CD4-positive, alpha-beta T cell treated with Interleukin-17A for 4 hours (primary cell): ENCODE measurements around the gene HGF.

Experiments used
- DNase-seq: peaks from one replicate; pipeline ENCODE4 v3.0.0-alpha.2; 2020; ENCODE audit warnings: mixed read lengths

Gene HGF

DNA sequence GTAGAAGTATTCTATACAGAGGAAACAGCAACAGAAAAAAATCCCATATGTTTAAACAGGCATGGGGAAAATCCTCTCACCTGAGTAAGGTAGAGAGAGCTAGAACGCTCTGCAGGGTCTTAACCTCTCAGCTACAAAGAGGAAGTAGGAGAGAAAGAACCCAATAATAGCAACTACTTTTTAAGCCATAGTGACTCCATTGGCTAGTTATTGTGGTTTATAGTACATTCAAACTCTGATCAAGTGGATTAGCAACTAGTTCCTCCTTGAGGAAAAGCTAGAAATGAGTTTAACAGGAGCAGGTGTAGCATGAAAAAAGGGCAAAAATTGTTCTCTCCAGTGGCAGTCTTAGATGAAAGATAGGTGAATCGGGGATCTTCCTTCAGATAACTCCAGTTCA lies 89.7 kb downstream of the HGF start:
- no peak for DNase-seq

DNA sequence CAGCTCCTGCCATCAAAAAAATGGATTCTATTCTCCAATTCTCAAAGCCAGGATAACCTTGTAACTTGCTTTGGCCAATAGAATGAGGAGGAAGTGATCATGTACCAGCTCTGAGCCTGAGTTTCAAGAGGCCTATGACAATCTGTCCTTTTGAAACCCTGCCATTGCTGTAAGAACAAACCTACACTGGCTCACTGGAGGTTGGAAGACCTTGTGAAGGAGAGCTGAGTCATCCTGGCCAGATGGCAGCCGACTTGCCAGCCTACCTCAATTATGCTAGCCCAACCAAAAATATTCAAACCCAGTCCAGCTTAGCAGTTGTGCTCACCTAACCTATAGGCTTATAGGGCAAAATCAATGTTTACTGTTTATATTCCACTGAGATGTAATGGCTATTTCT lies 93.0 kb downstream of the HGF start:
- no peak for DNase-seq

DNA sequence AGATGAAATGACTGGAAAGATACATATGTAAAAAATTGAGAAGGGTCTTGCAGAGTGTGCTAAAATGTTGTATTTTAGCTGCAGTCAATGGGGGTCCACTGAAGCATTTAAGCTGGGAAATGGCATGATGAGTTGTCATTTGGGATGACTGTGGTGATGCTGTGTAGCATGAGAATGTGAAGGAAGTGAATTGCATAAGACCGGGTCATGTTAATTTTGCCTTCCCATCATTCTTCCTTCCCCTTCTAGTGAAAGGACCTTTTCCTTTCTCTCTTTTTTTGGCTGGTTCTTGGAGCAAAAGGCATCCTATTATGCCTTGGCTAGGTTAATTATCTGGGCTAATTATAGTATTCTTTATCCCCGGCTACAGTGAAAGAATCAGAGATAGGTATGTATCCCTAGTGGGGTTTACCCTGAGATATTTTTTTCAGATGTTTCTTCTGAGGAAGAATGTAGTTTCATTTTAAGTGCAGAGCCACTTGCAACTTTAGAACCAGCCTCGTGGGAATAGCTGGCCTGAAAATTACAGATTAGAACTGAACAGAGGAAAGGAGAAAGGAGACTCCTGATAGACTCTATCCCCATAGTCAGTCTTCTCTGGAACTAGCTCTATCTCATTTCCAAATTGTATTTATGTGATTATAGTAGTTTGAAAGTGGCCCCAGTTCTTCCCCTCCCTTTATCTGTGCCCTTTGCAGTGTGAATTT lies 93.6 kb downstream of the HGF start:
- no peak for DNase-seq

DNA sequence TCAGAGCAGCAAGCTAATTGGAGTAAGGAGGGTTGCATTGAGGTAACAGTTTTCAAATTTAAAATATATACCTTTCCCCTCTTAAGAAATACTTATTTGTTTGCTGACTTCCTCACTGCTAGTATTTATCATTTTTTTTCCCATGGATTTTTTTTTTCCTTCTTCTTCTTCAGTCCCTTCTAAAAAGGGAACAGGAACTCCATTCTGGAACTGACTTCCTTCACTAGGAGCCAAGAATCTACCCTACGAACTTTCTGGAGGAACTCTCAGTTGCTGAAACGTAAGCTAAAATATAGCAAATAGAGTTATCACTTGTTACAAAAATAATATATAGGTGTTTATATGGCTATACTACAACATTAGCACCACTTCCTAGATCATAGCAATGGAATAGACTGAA lies 95.4 kb downstream of the HGF start:
- DNase-seq = no peak

DNA sequence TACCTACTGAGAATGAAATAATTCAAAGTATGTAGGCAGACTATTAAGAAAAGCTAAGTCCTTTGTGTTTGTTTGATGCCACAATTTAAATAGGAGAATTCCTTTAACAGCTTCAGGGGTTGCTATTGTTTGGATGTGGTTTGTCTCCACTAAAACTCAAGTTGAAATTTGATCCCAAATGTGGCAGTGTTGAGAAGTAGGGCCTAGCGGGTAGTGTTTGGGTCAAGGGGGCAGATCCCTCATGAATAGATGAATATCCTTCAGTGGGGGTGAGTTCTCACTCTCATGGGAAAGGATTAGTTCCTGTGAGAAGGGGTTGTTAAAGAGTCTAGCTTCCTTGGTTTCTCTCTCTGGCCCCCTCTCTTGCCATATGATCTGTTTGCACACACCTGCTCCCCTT lies 97.0 kb downstream of the HGF start:
- no peak for DNase-seq

DNA sequence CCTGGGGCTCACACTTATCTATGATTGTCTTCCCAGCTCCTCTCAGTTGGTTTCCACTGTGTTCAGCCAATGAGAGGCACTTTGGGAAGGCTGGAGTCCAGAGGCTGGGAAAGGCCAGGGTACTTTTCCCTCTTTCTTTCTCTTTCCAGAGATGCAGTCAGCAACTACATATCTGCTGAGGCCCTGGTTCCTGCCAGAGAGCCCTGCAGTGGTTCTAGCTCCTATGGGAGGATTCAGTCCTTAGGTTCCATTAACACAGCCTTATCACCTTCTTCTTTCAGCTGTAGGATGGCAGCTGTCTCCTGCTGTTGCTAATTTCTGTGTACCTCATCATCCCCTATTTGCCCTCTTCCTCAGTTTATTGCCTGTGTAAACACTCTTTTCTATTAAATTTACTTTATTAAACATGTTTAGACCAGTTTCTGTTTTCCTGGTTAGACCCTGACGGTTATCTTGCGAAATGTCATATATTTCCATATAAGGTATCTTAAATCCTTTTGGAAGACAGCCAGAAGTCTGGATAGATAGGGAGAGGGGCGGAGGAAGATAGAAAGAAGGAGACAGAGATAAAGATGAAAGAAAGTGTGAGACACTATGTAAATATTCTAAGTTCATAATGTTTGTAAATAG lies 100.3 kb downstream of the HGF start:
- no peak for DNase-seq

DNA sequence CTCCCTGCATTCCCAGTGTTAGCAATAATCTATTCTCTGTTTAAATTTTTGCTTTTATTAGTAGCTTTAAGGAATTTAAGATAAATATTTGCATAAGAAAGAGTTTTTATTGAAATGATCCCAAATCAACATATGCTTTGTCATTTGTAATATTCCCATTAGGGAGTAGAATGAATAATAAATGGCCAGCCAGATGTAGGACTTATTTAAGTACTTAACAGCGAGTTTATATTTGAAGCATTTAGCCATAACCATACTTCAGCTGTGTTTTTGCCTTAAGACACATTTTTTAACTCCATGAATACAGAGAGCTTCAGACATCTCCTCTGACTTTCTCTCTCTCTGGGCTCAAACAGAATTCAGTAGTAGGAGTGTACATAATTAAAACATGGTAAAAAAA lies 103.6 kb downstream of the HGF start:
- no peak for DNase-seq

DNA sequence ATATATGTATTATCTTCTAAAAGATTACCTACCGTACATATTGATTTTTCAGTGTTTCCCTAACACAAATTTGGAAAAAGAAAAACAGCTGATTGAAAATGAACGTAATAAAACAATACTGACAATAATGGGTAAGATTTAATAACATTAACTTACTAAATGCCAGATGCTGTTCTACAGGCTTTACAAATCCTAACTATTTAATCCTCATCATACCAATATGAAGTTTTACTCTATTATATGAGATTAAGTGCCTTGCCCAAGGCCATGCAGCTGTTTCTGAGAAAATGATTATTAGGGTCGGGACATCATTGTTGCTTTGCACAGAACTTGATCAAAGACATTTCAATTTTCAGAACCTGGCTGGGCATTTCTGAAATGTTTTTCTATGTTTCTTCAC lies 104.6 kb downstream of the HGF start:
- DNase-seq = no peak

DNA sequence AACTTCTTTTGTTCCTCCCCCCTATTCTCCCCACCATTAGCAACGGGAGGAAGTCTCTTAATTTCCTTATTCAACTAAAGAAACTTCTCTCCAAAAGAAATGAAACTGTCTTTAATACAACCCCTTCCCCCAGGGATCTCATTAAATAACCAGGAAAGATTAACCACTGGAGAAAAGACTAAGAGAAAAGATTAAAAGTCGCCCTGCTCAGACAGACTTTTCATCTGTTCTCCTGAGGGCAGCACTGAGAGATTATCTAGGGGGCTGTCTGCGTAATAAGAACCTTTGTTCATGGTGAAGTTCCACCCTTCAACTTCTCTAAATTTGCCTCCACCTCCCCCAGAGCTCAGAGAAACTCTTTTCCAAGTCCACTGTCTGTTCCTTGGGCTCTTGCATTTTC lies 105.5 kb downstream of the HGF start:
- no peak for DNase-seq

DNA sequence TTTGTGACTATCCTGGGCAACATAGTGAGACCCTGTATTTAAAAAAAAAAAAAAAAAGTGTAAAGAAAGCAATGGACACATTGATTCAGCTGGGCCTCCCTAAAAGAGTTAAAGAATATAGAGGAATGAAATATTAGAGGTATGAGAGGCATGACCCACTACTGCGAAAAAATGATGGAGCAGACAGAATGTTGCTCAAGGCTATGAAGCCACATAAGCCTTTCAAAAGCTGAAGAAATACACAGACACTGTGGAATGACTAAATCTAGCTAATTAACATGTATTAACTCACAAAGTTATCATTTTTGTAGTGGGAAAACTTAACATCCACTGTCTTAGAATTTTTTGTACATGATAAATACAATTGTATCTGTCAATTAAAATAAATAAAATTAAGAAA lies 107.3 kb downstream of the HGF start:
- DNase-seq = no peak

DNA sequence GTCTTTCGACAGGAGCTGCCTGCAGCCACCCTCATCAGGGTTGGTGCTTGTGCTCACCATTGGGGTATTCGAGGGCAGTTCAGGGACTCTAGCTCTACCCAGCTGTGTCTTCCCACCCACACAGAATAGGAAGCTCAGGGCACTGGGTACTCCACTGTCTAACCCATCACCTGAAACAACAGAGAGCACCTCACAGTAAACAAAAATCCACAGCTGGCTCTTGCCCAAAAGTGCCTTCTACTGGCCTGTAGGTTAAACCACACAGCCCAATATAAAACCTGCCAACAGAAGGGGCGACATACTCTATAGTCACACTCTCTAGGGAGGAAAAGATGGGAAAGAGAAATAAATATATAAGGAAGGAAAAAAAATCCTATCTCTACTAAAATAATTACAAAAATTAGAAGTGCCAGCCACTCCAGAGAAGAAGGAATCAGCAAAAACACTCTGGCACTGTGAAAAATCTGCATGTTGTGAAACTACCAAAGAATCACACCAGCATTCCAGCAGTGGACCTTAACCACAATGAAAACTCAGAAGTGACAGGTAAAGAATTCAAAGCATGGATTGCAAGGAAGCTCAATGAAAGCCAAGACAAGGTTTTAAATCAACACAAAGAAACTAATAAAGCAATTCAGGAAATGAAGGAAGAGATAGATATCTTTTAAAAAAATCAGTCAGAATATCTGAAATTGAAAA lies 110.0 kb downstream of the HGF start:
- DNase-seq = no peak

DNA sequence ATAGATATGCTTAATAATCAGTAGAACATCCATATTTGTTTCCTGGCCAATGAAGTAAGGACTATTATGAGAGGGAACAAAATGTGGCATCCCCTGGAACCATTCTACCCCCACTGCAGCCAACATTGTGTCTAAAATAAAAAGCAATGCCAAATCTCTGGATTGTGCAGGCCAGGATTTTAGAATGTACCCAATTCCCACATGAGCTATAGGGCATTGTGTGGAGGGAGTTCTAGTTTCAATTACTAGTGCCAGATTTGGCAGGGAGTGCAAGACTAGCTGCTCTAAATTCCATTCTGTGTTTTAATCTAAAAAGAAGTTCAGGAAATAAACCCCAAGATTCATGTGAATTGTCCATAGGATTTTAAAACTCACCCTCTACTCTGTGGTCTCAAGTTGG lies 112.3 kb downstream of the HGF start:
- DNase-seq = no peak

DNA sequence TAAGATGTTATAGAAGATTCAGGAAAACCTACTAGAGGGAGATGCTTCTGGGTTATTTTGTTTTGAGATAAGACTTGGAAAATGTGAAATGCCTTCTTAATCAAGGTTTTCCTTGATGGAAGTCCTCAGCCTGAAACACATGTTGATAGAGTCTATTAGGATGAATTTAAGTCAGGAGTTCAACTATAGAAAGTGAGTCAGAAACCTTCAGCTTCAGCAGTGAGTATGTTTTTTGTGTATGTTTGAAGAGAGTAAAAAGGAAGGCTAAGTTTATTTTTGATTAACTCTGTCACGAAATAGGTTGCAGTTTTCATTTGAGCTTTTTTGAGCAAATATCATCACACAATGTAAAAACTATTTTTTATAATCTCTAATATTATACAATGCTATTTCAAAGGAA lies 114.6 kb downstream of the HGF start:
- DNase-seq = no peak

DNA sequence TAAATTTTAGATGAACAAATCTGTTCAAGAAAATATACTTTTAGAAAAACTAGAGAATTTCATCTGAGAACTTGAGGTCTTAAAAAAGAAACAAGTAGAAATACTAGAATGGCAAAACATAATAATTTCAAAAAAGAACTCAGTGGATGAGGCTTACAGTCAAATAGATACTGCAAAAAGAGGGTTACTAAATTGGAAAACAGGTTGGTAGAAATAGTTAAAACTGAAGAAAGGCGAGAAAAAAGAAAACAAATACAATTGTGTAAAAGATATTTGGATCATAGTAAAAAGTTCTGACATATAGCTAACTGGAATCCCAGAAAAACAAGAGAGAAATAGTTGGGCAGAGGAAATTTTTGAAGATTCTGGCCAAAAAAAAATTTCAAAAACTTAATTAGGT lies 117.6 kb downstream of the HGF start:
- DNase-seq = no peak
